GM12874 (cell line): Measurements from ENCODE around the gene C3orf33.

Source experiments
- TF ChIP-seq, protein P1 (sequence below): IDR thresholded peaks from 2 replicates; pipeline ENCODE4 v1.5.1; 2011; ENCODE audit warnings: low read depth, mild to moderate bottlenecking, control low read depth, low read length, moderate library complexity; ENCODE audit not compliant: insufficient read depth

Gene C3orf33

GRCh38 chr3:155737844-155738460 is 68.1 kb downstream of the C3orf33 start:
- TF ChIP-seq, protein P1, sequence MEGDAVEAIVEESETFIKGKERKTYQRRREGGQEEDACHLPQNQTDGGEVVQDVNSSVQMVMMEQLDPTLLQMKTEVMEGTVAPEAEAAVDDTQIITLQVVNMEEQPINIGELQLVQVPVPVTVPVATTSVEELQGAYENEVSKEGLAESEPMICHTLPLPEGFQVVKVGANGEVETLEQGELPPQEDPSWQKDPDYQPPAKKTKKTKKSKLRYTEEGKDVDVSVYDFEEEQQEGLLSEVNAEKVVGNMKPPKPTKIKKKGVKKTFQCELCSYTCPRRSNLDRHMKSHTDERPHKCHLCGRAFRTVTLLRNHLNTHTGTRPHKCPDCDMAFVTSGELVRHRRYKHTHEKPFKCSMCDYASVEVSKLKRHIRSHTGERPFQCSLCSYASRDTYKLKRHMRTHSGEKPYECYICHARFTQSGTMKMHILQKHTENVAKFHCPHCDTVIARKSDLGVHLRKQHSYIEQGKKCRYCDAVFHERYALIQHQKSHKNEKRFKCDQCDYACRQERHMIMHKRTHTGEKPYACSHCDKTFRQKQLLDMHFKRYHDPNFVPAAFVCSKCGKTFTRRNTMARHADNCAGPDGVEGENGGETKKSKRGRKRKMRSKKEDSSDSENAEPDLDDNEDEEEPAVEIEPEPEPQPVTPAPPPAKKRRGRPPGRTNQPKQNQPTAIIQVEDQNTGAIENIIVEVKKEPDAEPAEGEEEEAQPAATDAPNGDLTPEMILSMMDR = no peak

DNA sequence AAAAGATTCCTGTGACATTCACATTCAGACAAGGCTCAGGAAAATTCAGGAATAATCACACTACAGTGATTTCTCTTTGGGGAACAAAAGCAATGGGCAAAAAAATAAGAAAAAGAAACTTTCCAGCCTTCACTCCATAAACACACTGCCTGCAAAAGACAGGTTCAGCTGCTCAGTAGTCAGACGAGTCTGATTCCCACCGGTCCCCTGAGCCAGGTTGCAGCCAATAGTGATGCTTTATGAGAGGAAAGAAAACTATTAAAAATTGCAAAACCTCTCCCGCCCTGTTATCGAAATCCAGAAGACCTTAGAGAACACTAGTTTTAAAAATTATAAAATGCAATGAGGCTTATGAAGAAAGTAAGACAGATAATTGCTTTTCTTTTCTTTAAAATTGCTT is 69.7 kb downstream of the C3orf33 start:
- TF ChIP-seq, protein P1 = no peak

DNA sequence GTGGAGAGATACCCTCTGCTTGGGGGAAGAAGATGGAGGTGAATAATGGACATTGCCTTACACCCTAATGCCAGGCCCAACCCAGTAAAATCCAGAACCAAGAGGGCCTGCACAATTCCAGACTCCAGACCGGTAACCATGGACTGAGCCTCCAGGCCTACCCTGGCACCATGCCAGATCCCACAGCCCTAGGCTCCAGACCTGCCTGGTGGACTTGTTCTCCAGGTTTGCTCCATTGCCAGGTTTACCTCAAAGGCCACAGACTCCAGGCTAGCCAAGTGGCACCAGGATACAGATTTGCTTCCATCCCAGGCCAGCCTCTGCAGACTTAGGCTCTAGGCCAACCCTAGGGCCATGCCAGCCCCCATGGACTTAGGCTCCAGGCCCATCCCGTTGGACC is 75.2 kb downstream of the C3orf33 start:
- TF ChIP-seq, protein P1 = no peak

GRCh38 chr3:155727836-155728235 is 78.2 kb downstream of the C3orf33 start:
- TF ChIP-seq, protein P1 = no peak

DNA sequence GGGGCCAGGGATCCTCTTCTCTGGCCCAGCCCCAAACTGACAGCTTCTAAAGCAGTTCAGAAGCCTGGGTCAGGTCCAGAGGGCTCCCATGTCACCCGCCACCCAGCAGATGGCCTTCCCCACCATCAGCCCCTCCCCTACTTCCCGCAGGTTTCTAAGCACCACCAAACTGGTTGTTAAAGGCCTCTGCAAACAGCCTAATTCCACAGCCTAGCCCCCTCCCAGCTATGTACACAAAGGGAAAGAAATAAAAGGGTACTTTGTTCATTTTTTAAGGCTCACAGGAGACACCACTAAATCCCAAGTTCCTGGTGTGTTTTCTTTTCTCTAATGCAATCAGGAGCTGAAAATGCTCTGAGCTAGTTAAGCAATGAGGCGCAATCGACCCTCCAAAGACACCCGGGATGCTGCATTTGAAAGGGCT is 91.8 kb downstream of the C3orf33 start:
- TF ChIP-seq, protein P1 = no peak
